Measurements from ENCODE around the gene IBSP.

- peak; percentile 83 for TF ChIP-seq CTCF (conservative IDR thresholded peaks at IDR 0.05; ENCODE audit: low read length)
- no peak for TF ChIP-seq EZH2phosphoT487 (IDR thresholded peaks at IDR 0.05; ENCODE audit: borderline replicate concordance)
Measured at GRCh38 chr4:87838890-87839591, 39.7 kb downstream of the IBSP start.
